RWPE1 (cell line): Measurements from ENCODE around the gene BUD23.

Source experiments
- CTCF ChIA-PET: fragments of 350-600 bp; sonication (Branson Sonifier 250); formaldehyde crosslinking; extraction: SDS; loops from one replicate; lab custom pipeline; 2021; lab: Yijun Ruan, JAX
- POLR2A ChIA-PET: fragments of 400-600 bp; formaldehyde crosslinking; extraction: SDS; loops from one replicate; lab custom pipeline; 2020; ENCODE audit warnings: antibody characterized with exemption; ENCODE audit not compliant: low non-redundant PET; lab: Yijun Ruan, JAX
- DNase-seq: peaks from one replicate; pipeline ENCODE4 v3.0.0; 2012; ENCODE audit warnings: low spot score
- H3K27ac ChIP-seq: fragments of 450-650 bp; 2 replicates; pipeline ENCODE4 v1.5.1; 2017
- CTCF ChIP-seq: fragments of 450-650 bp; conservative IDR thresholded peaks from 2 replicates; pipeline ENCODE4 v1.5.1; 2017; ENCODE audit warnings: low read depth, mild to moderate bottlenecking

BUD23 gene

GRCh38 chr7:73740771-73741170 lies 57.4 kb downstream of the BUD23 start:
- peak overlapping the region; percentile 93 for H3K27ac ChIP-seq
- POLR2A ChIA-PET = no interaction called here
- CTCF ChIA-PET = interaction anchor here (0.6 to 0.7 kb wide), 3 partner anchors 12 to 92 kb away, joined by 3 to 4 read pairs (median 3); no protein-coding TSS in a partner anchor
- DNase-seq = no peak
- TF ChIP-seq CTCF = no peak

- H3K27ac ChIP-seq = peak overlapping the region; percentile 93; the same call in 1 of the 2 replicates
- ChIA-PET CTCF (interaction anchor here (0.6 to 0.7 kb wide), 3 partner anchors 12 to 354 kb away, joined by 3 to 5 read pairs (median 3); no protein-coding TSS in a partner anchor), POLR2A (interaction anchor here (0.6 to 0.7 kb wide), 2 partner anchors 85 to 401 kb away, joined by 3 to 6 read pairs; no protein-coding TSS in a partner anchor)
- no peak for DNase-seq
- TF ChIP-seq CTCF = no peak
These were observed 58.2 kb downstream of the BUD23 start for GRCh38 chr7:73741600-73741999.

- no peak for DNase-seq
- ChIA-PET POLR2A (no interaction called here), CTCF (interaction anchor here (0.7 kb wide), 1 partner anchor 17 kb away, joined by 3 read pairs; no protein-coding TSS in a partner anchor)
- TF ChIP-seq CTCF = no peak
- H3K27ac ChIP-seq = peak overlapping the region; percentile 27; the same call in 1 of the 2 replicates
These were observed 58.9 kb downstream of the BUD23 start for GRCh38 chr7:73742338-73742752.

- POLR2A ChIA-PET = no interaction called here
These were observed 59.6 kb downstream of the BUD23 start for GRCh38 chr7:73742753-73743641.

GRCh38 chr7:73746378-73746777 lies 63.0 kb downstream of the BUD23 start:
- no peak overlapping the region; the same call in 1 of the 2 replicates for H3K27ac ChIP-seq
- DNase-seq = no peak
- ChIA-PET POLR2A (interaction anchor here (0.6 kb wide), 1 partner anchor 92 kb away, joined by 4 read pairs; no protein-coding TSS in a partner anchor), CTCF (interaction anchor here (0.6 kb wide), 1 partner anchor 21 kb away, joined by 5 read pairs; no protein-coding TSS in a partner anchor)
- no peak for TF ChIP-seq CTCF

More at GRCh38 chr7:73742753-73743641, 59.6 kb downstream of the BUD23 start:
- no peak for DNase-seq
- peak overlapping the region; percentile 27 for H3K27ac ChIP-seq
- TF ChIP-seq CTCF = no peak
- CTCF ChIA-PET = no interaction called here
